Measurements from ENCODE around the gene LRRC47.
"Not testable (repeated sequence)": the region's sequence is repeated elsewhere in the genome, so short reads cannot be mapped to it uniquely, and the experiment has no call there.

GRCh38 chr1:3800795-3801194 lies 4.5 kb upstream of the LRRC47 start:
- not testable (repeated sequence) for TF ChIP-seq THAP8 (CRISPR knock-in tag; IDR thresholded peaks at IDR 0.05; ENCODE audit: borderline replicate concordance); ZNF10 (CRISPR knock-in tag; IDR thresholded peaks at IDR 0.05; ENCODE audit: borderline replicate concordance, low read depth); MYC (CRISPR knock-in tag; IDR thresholded peaks at IDR 0.05; ENCODE audit: borderline replicate concordance); CHD4 (IDR thresholded peaks at IDR 0.05; ENCODE audit: borderline replicate concordance, low read length); POLR2AphosphoS2 (IDR thresholded peaks at IDR 0.05; ENCODE audit: low read depth, low read length); SMARCC2 (IDR thresholded peaks at IDR 0.05); ZNF510 (CRISPR knock-in tag; IDR thresholded peaks at IDR 0.05; ENCODE audit: low read depth); CREM (IDR thresholded peaks at IDR 0.05); CREM (CRISPR knock-in tag; IDR thresholded peaks at IDR 0.05); KDM1A (CRISPR knock-in tag; IDR thresholded peaks at IDR 0.05); CTCF (CRISPR knock-in tag; IDR thresholded peaks at IDR 0.05)
